Peyer's patch (tissue), 4 donors: ENCODE data around the gene TXLNB. TPM values are rescaled to one million over a fixed set of nuclear protein-coding genes. Genes with fewer than 3 reads are reported as not detected.

Experiments used
- DNase-seq, 3 donors: peaks; one replicate each; pipeline ENCODE4 v3.0.0-alpha.2; 2017 to 2019
- H3K27ac ChIP-seq, 4 donors: fragments of 200-600 bp; sonication (generic); one replicate each; pipeline ENCODE4 v1.5.1; 2016 to 2019
- H3K27me3 ChIP-seq, 2 donors: fragments of 200-600 bp; sonication (generic); one replicate each; pipeline ENCODE4 v1.5.1; 2019
- H3K36me3 ChIP-seq, 3 donors: fragments of 200-600 bp; sonication (generic); one replicate each; pipeline ENCODE4 v1.5.1; 2016 to 2019
- H3K4me1 ChIP-seq, 4 donors: fragments of 200-600 bp; sonication (generic); one replicate each; pipeline ENCODE4 v1.5.1; 2016 to 2019
- H3K4me3 ChIP-seq, 4 donors: fragments of 200-600 bp; sonication (generic); 1 replicate in 3 of 4; 2 replicates in 1 of 4; pipeline ENCODE4 v1.5.1; 2016 to 2019; ENCODE audit warnings: mild to moderate bottlenecking in 1 of 4
- H3K9me3 ChIP-seq, 4 donors: fragments of 200-600 bp; sonication (generic); one replicate each; pipeline ENCODE4 v1.5.1; 2016 to 2019; ENCODE audit warnings: mild to moderate bottlenecking in 1 of 4
- CTCF ChIP-seq, 6 experiments: fragments of 450-650 bp in 4 of 6; fragments of 200-600 bp in 2 of 6; sonication (generic) in 1 of 6; IDR thresholded peaks; one replicate each; pipeline ENCODE4 v1.5.1; 2017 to 2019; ENCODE audit warnings: antibody characterized with exemption in 6 of 6, mild to moderate bottlenecking in 3 of 6, moderate library complexity in 1 of 6
- POLR2A ChIP-seq, 2 donors: fragments of 450-650 bp; IDR thresholded peaks; one replicate each; pipeline ENCODE4 v1.5.1; 2017; ENCODE audit warnings: antibody characterized with exemption in 2 of 2, mild to moderate bottlenecking in 2 of 2, moderate library complexity in 2 of 2
- total RNA-seq, 4 donors: library from RNA; depleted of rRNA; stranded (reverse); fragments of >200 nt; gene quantifications; one replicate each; pipeline ENCODE4 v1.1.0, GENCODE V29; 2016

TXLNB gene
- total RNA-seq, 4 donors from 2014 or later, result 0.54 to 1.7 (median 1.0) TPM; not detected in 1

- Histone ChIP-seq H3K9me3 (no peaks in the 10 kb centered on the region), H3K4me1 (peaks cover 0 to 4% (median 0%) of the 10 kb centered on the region in 4 donors), H3K36me3 (no peaks in the 10 kb centered on the region), H3K27ac (peak overlapping the region in 1 of 4 donors; percentile 69), H3K27me3 (no peaks in the 10 kb centered on the region), H3K4me3 (no peak overlapping the region)
- TF ChIP-seq CTCF (IDR thresholded peaks at IDR 0.05), result no peak
- no peak for TF ChIP-seq POLR2A (IDR thresholded peaks at IDR 0.05)
- no peak for DNase-seq
Observed at GRCh38 chr6:139278190-139278589, 13.6 kb downstream of the TXLNB start.

GRCh38 chr6:139277587-139277986, 14.2 kb downstream of the TXLNB start:
- Histone ChIP-seq H3K9me3 (no peaks in the 10 kb centered on the region), H3K4me3 (no peak overlapping the region), H3K27me3 (no peaks in the 10 kb centered on the region), H3K27ac (peak overlapping the region in 1 of 4 donors; percentile 69), H3K36me3 (no peaks in the 10 kb centered on the region), H3K4me1 (peaks cover 0 to 4% (median 0%) of the 10 kb centered on the region in 4 donors)
- no peak for TF ChIP-seq POLR2A (IDR thresholded peaks at IDR 0.05)
- no peak for TF ChIP-seq CTCF (IDR thresholded peaks at IDR 0.05)
- no peak for DNase-seq

GRCh38 chr6:139277161-139277560, 14.6 kb downstream of the TXLNB start:
- no peak for DNase-seq
- Histone ChIP-seq H3K27ac (peak overlapping the region in 1 of 4 donors; percentile 69), H3K4me3 (no peak overlapping the region), H3K36me3 (no peaks in the 10 kb centered on the region), H3K27me3 (no peaks in the 10 kb centered on the region), H3K4me1 (peaks cover 0 to 4% (median 0%) of the 10 kb centered on the region in 4 donors), H3K9me3 (no peaks in the 10 kb centered on the region)
- no peak for TF ChIP-seq CTCF (IDR thresholded peaks at IDR 0.05)
- TF ChIP-seq POLR2A (IDR thresholded peaks at IDR 0.05), result no peak

- Histone ChIP-seq H3K27me3 (no peaks in the 10 kb centered on the region), H3K4me1 (peaks cover 0 to 4% (median 0%) of the 10 kb centered on the region in 4 donors), H3K4me3 (no peak overlapping the region), H3K27ac (peak overlapping the region in 1 of 4 donors; percentile 2), H3K36me3 (no peaks in the 10 kb centered on the region), H3K9me3 (no peaks in the 10 kb centered on the region)
- no peak for TF ChIP-seq POLR2A (IDR thresholded peaks at IDR 0.05)
- no peak for TF ChIP-seq CTCF (IDR thresholded peaks at IDR 0.05)
- DNase-seq, result no peak
Observed at GRCh38 chr6:139275279-139276055, 16.3 kb downstream of the TXLNB start.

GRCh38 chr6:139271056-139271455, 20.7 kb downstream of the TXLNB start:
- DNase-seq, result peak in 2 of 3 donors; percentile 76 to 84

More at GRCh38 chr6:139271056-139271455, 20.7 kb downstream of the TXLNB start:
- TF ChIP-seq CTCF (IDR thresholded peaks at IDR 0.05) (no peak), POLR2A (IDR thresholded peaks at IDR 0.05) (no peak)
- Histone ChIP-seq H3K27ac (peak overlapping the region in 2 of 4 donors; percentile 44 to 67), H3K27me3 (no peaks in the 10 kb centered on the region), H3K9me3 (no peaks in the 10 kb centered on the region), H3K36me3 (no peaks in the 10 kb centered on the region), H3K4me1 (no peaks in the 10 kb centered on the region), H3K4me3 (no peak overlapping the region)
